Smooth muscle cell of the umbilical artery (primary cell): Measurements from ENCODE around the gene CAVIN3. TPM values are rescaled to one million over a fixed set of nuclear protein-coding genes. Genes with fewer than 3 reads are reported as not detected.

Source experiments
- total RNA-seq: library from RNA; depleted of rRNA; stranded (reverse); fragments of >200 nt; gene quantifications from 2 replicates; pipeline ENCODE4 v1.2.3, GENCODE V29; 2014

Gene CAVIN3, protein sequence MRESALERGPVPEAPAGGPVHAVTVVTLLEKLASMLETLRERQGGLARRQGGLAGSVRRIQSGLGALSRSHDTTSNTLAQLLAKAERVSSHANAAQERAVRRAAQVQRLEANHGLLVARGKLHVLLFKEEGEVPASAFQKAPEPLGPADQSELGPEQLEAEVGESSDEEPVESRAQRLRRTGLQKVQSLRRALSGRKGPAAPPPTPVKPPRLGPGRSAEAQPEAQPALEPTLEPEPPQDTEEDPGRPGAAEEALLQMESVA
- 123 and 129 TPM in 2 replicates for total RNA-seq

DNA sequence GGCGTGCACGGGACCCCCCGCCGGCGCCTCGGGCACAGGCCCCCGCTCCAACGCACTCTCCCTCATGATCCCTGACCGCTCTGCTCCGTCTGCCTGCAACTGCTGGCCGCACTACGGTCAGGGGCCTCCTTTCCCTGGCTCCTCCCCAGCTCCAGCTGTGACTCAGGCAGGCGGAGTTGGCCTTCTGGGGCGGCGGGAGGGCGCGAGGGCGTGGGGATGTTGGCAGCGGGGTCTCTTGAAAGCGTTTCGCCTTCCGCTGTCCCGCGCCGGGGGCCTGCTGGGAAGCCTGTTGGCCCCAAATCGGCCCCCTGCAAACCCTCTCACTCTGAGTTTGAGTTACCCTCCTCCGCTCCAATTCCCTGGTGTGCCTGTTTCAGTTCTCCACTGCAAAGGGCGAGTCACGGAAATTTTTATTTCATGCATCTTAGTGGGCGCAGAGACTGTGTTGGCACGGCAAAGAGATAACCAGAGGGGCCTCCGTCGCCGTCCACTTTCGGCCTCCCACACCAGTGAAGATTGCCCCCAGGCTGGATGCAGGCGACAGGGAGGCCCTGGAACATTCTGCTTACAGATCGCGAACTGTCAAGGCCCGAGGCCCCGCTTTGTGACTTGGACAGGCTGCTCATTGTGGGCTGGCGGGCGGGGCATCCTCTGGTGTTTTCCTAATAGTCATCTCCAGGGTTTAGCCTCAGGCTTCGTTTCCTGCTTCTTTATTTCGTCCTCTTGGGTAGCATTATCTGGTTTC is at the start of gene CAVIN3:
TSS of gene CAVIN3 (minus strand) at position 91 of the 745 bp plus-strand sequence. CDS start at position 66, 25 bp downstream.

Other genes with a start within 250 kb of the CAVIN3 start
- gene OR56B4, start 212.8 kb downstream of the CAVIN3 start, total RNA-seq: not detected in 2 replicates
- not detected in 2 replicates for gene OR52B2, start 150.2 kb downstream of the CAVIN3 start, total RNA-seq
- not detected in 2 replicates for gene OR52W1, start 121.3 kb downstream of the CAVIN3 start, total RNA-seq
- not detected in 2 replicates for gene C11orf42, start 114.9 kb downstream of the CAVIN3 start, total RNA-seq
- gene FHIP1B, start 85.9 kb downstream of the CAVIN3 start, total RNA-seq: 9.5 and 15.3 TPM in 2 replicates
- 0.09 TPM in 1 of 2 replicates, not detected in the other for gene CNGA4, start 81.4 kb downstream of the CAVIN3 start, total RNA-seq
- gene CCKBR, start 60.7 kb downstream of the CAVIN3 start, total RNA-seq: not detected in 2 replicates
- gene SMPD1, start 70.0 kb upstream of the CAVIN3 start, total RNA-seq: 62.1 and 77.2 TPM in 2 replicates
- gene APBB1, start 98.6 kb upstream of the CAVIN3 start, total RNA-seq: 31.1 and 34.1 TPM in 2 replicates
- 0.30 and 0.74 TPM in 2 replicates for gene HPX, start 120.5 kb upstream of the CAVIN3 start, total RNA-seq
- 19.0 and 28.4 TPM in 2 replicates for gene TRIM3, start 153.4 kb upstream of the CAVIN3 start, total RNA-seq
- 59.4 and 73.3 TPM in 2 replicates for gene ARFIP2, start 160.8 kb upstream of the CAVIN3 start, total RNA-seq
- 38.5 and 46.0 TPM in 2 replicates for gene TIMM10B, start 161.0 kb upstream of the CAVIN3 start, total RNA-seq
- 4.5 and 12.9 TPM in 2 replicates for gene DNHD1, start 176.8 kb upstream of the CAVIN3 start, total RNA-seq